A549 (cell line): ENCODE data around the gene CPEB2. TPM values are rescaled to one million over a fixed set of nuclear protein-coding genes. Genes with fewer than 3 reads are reported as not detected.

Experiments
- ATAC-seq, 2 experiments: fragments of 200-7000 bp in 1 of 2; fragments of >200 bp in 1 of 2; cut with Nextera tagmentation in 1 of 2; cut with Tn5 transposase in 1 of 2; 3 replicates each; pipeline versions ENCODE4 v1.8.0 to v1.9.1; 2018 to 2020; ENCODE audit warnings: mild to moderate bottlenecking in 1 of 2, moderate library complexity in 1 of 2
- CTCF ChIA-PET: fragments of 300-600 bp; sonication (Branson Sonifier 250); formaldehyde crosslinking; extraction: SDS; loops from one replicate; lab custom pipeline; 2021; ENCODE audit warnings: antibody characterized with exemption, inconsistent platforms; lab: Yijun Ruan, JAX
- POLR2A ChIA-PET: fragments of 350-600 bp; formaldehyde crosslinking; extraction: SDS; loops from one replicate; lab custom pipeline; 2021; ENCODE audit warnings: antibody characterized with exemption, inconsistent platforms; lab: Yijun Ruan, JAX
- DNase-seq, 2 experiments: peaks; one replicate each; pipeline versions ENCODE4 v3.0.0 to v3.0.0-alpha.2; 2011 to 2016; ENCODE audit warnings: low read depth in 1 of 2, low spot score in 1 of 2
- FAIRE-seq: peaks from 2 replicates; lab custom pipeline; 2011; peaks lifted over from hg19 to GRCh38; lab: Jason Lieb, UNC
- H3K27ac ChIP-seq, 2 experiments: fragments of >200 bp; sonication (Bioruptor Twin); formaldehyde crosslinking; 3 replicates each; pipeline ENCODE4 v1.5.1; 2016 to 2017
- H3K4me1 ChIP-seq: fragments of >200 bp; sonication (Bioruptor Twin); formaldehyde crosslinking; 3 replicates; pipeline ENCODE4 v1.6.1; 2016
- H3K4me2 ChIP-seq: fragments of >200 bp; sonication (Bioruptor Twin); formaldehyde crosslinking; 3 replicates; pipeline ENCODE4 v1.6.1; 2016
- H3K4me3 ChIP-seq: fragments of >200 bp; sonication (Bioruptor Twin); formaldehyde crosslinking; 3 replicates; pipeline ENCODE4 v1.5.1; 2016
- H3K9me3 ChIP-seq: fragments of >200 bp; sonication (Bioruptor Twin); formaldehyde crosslinking; 3 replicates; pipeline ENCODE4 v1.6.1; 2016
- CHD4 ChIP-seq: fragments of 200-600 bp; sonication (generic); IDR thresholded peaks from 2 replicates; pipeline ENCODE4 v1.6.1; 2016; ENCODE audit warnings: antibody characterized with exemption, mild to moderate bottlenecking, borderline replicate concordance
- E2F6 ChIP-seq: IDR thresholded peaks from 2 replicates; pipeline ENCODE4 v1.6.1; 2012; ENCODE audit warnings: low read depth, borderline replicate concordance
- EHF ChIP-seq: fragments of 250-450 bp; sonication (Bioruptor Pico); IDR thresholded peaks from 2 replicates; pipeline ENCODE4 v1.5.0; 2020; ENCODE audit warnings: mild to moderate bottlenecking
- EHMT2 ChIP-seq: fragments of 200-600 bp; sonication (generic); IDR thresholded peaks from 2 replicates; pipeline ENCODE4 v1.6.1; 2016; ENCODE audit warnings: antibody characterized with exemption, low read depth, mild to moderate bottlenecking, moderate library complexity
- FOSL2 ChIP-seq, 2 experiments: fragments of 450-650 bp in 1 of 2; fragments of >200 bp in 1 of 2; sonication (Bioruptor Twin) in 1 of 2; formaldehyde crosslinking; IDR thresholded peaks; 2 replicates each; pipeline versions ENCODE4 v1.5.0 to v1.6.1; 2016 to 2020; ENCODE audit warnings: mild to moderate bottlenecking in 1 of 2, moderate library complexity in 1 of 2
- FOXS1 ChIP-seq: fragments of 250-450 bp; sonication (Bioruptor Pico); IDR thresholded peaks from 2 replicates; pipeline ENCODE4 v1.5.0; 2020; ENCODE audit warnings: mild to moderate bottlenecking, moderate library complexity
- GATA3 ChIP-seq: IDR thresholded peaks from 2 replicates; pipeline ENCODE4 v1.6.1; 2012; ENCODE audit warnings: borderline replicate concordance
- HMGXB4 ChIP-seq: fragments of 250-450 bp; sonication (Bioruptor Pico); IDR thresholded peaks from 2 replicates; pipeline ENCODE4 v1.5.0; 2021; ENCODE audit warnings: mild to moderate bottlenecking, moderate library complexity, borderline replicate concordance
- HOXB13 ChIP-seq: fragments of 250-450 bp; sonication (Bioruptor Pico); IDR thresholded peaks from 2 replicates; pipeline ENCODE4 v1.5.0; 2020; ENCODE audit warnings: low read depth, mild to moderate bottlenecking, moderate library complexity
- JUN ChIP-seq, 2 experiments: fragments of >200 bp; sonication (Bioruptor Twin); formaldehyde crosslinking; IDR thresholded peaks; 2 replicates in 1 of 2; 3 replicates in 1 of 2; pipeline ENCODE4 v1.6.1; 2016 to 2017
- KDM5A ChIP-seq: fragments of 200-600 bp; sonication (generic); IDR thresholded peaks from 2 replicates; pipeline ENCODE4 v1.6.1; 2016; ENCODE audit warnings: antibody characterized with exemption, mild to moderate bottlenecking
- MAFK ChIP-seq: fragments of 450-650 bp; IDR thresholded peaks from 2 replicates; pipeline ENCODE4 v1.6.1; 2014; ENCODE audit not compliant: partially characterized antibody
- MYC ChIP-seq: IDR thresholded peaks from 2 replicates; pipeline ENCODE4 v1.6.1; 2012; ENCODE audit warnings: mild to moderate bottlenecking, inconsistent platforms, low read length, improper control_type of control experiment, borderline replicate concordance
- NPAS2 ChIP-seq: fragments of 250-450 bp; sonication (Bioruptor Pico); IDR thresholded peaks from 2 replicates; pipeline ENCODE4 v1.8.0; 2022; ENCODE audit warnings: mild to moderate bottlenecking, moderate library complexity, borderline replicate concordance
- RARB ChIP-seq: fragments of 250-450 bp; sonication (Bioruptor Pico); IDR thresholded peaks from 2 replicates; pipeline ENCODE4 v1.8.0; 2021; ENCODE audit warnings: mild to moderate bottlenecking, moderate library complexity
- RFX5 ChIP-seq: fragments of 450-650 bp; IDR thresholded peaks from 2 replicates; pipeline ENCODE4 v1.7.1; 2014; ENCODE audit warnings: antibody characterized with exemption, mild to moderate bottlenecking, moderate library complexity
- SMC3 ChIP-seq: fragments of >200 bp; sonication (Bioruptor Twin); formaldehyde crosslinking; IDR thresholded peaks from 3 replicates; pipeline ENCODE4 v1.6.1; 2018; ENCODE audit warnings: inconsistent platforms
- TFCP2L1 ChIP-seq: fragments of 250-450 bp; sonication (Bioruptor Pico); IDR thresholded peaks from 2 replicates; pipeline ENCODE4 v1.5.0; 2021; ENCODE audit warnings: mild to moderate bottlenecking
- ZC3H11A ChIP-seq: fragments of 450-650 bp; IDR thresholded peaks from 2 replicates; pipeline ENCODE4 v1.6.1; 2014; ENCODE audit warnings: antibody characterized with exemption, mild to moderate bottlenecking
- ZFP36 ChIP-seq: fragments of 450-650 bp; IDR thresholded peaks from 2 replicates; pipeline ENCODE4 v1.6.1; 2014; ENCODE audit warnings: borderline replicate concordance; ENCODE audit not compliant: partially characterized antibody
- ZSCAN20 ChIP-seq: fragments of 250-450 bp; sonication (Bioruptor Pico); IDR thresholded peaks from 2 replicates; pipeline ENCODE4 v1.8.0; 2022; ENCODE audit warnings: mild to moderate bottlenecking, moderate library complexity
- WGBS: methylation state at CpG from one replicate; pipeline ENCODE4 v1.1.6; 2017; ENCODE audit errors: missing lambda C conversion rate; 5-methylcytosine and 5-hydroxymethylcytosine counted together
- polyA plus RNA-seq, 4 experiments: library from polyadenylated mRNA; depleted of rRNA in 3 of 4; stranded (reverse); fragments of >200 nt; fragmentation: RNase III in 1 of 4; extraction: RNeasy Plus Mini Kit Qiagen cat#74134 plus additional on column Dnase treatment in 1 of 4; gene quantifications; 2 replicates in 3 of 4; 3 replicates in 1 of 4; pipeline ENCODE4 v1.2.3, GENCODE V29; 2011 to 2017

Gene CPEB2
- polyA plus RNA-seq, 2 of the 4 experiments (the other 2 are of a cell fraction): 16.2 to 16.8 TPM

GRCh38 chr4:14958436-14958835 is 43.8 kb upstream of the CPEB2 start:
- CTCF ChIA-PET: no interaction called here
- POLR2A ChIA-PET: no interaction called here
- Histone ChIP-seq H3K9me3 (no peaks in the 10 kb centered on the region), H3K4me1 (peaks cover 12% of the 10 kb centered on the region)
- DNase-seq (no peak), FAIRE-seq (no peak)
- TF ChIP-seq EHF (CRISPR knock-in tag): no peak
- no peak for TF ChIP-seq ZC3H11A
- no peak for TF ChIP-seq JUN (IDR thresholded peaks at IDR 0.05)
- TF ChIP-seq FOSL2 (IDR thresholded peaks at IDR 0.05): no peak
- TF ChIP-seq FOSL2 (CRISPR knock-in tag; IDR thresholded peaks at IDR 0.05): no peak
- no peak for TF ChIP-seq E2F6
- TF ChIP-seq SMC3: no peak
- TF ChIP-seq NPAS2 (CRISPR knock-in tag): no peak
- TF ChIP-seq HOXB13 (CRISPR knock-in tag): no peak
- no peak for TF ChIP-seq GATA3
- TF ChIP-seq TFCP2L1 (CRISPR knock-in tag): no peak
- TF ChIP-seq FOXS1: no peak
- TF ChIP-seq MAFK: no peak
- no peak for TF ChIP-seq RARB (CRISPR knock-in tag)
- TF ChIP-seq, all 56 proteins: peak for 0
- Histone ChIP-seq H3K27ac (no peak overlapping the region), H3K4me3 (no peak overlapping the region), H3K4me2 (peak overlapping the region; percentile 47; the same call in 2 of the 3 replicates)
- ATAC-seq: no peak
- 43% methylated on average over 3 of the region's 3 CpGs for WGBS

DNA sequence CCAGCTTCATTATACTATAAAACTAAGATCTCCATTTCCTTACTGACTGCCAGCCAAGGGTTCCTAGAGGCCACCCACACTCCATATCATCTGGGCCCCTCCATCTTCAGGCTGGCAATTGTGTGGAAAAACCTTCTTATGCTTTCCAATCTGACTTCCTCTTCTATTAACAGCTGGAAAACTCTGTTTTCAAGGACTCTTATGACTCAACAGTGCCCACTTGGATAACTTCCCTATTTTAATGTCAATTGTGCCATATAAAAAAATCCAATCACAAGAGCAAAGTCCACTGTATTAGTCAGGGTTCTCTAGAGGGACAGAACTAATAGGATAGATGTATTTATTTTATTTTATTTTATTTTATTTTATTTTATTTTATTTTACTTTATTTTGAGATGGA is 41.0 kb upstream of the CPEB2 start:
- FAIRE-seq (no peak), ATAC-seq (no peak), DNase-seq (no peak)
- Histone ChIP-seq H3K4me1 (peaks cover 12% of the 10 kb centered on the region), H3K9me3 (no peaks in the 10 kb centered on the region), H3K27ac (no peak overlapping the region), H3K4me3 (no peak overlapping the region), H3K4me2 (no peak overlapping the region)
- TF ChIP-seq KDM5A (no peak), ZSCAN20 (CRISPR knock-in tag) (no peak), RFX5 (no peak), CHD4 (no peak), MYC (no peak)
- ChIA-PET POLR2A (no interaction called here), CTCF (no interaction called here)

GRCh38 chr4:14965071-14965470 is 37.2 kb upstream of the CPEB2 start:
- WGBS: 100% methylated on average over 1 of the region's 1 CpG
- no peak for FAIRE-seq

More at GRCh38 chr4:14965071-14965470, 37.2 kb upstream of the CPEB2 start:
- Histone ChIP-seq H3K4me2 (no peak overlapping the region), H3K9me3 (no peaks in the 10 kb centered on the region), H3K27ac (no peak overlapping the region), H3K4me1 (no peaks in the 10 kb centered on the region), H3K4me3 (no peak overlapping the region)
- TF ChIP-seq ZC3H11A (no peak), ZFP36 (no peak), HMGXB4 (CRISPR knock-in tag) (no peak), EHMT2 (no peak)
- ATAC-seq (no peak), DNase-seq (no peak)
- CTCF ChIA-PET: no interaction called here
- POLR2A ChIA-PET: no interaction called here
